Ecto neural progenitor cell (in vitro differentiated cells): ENCODE results near the gene RIOK3.
"Not testable (repeated sequence)": the region's sequence is repeated elsewhere in the genome, so short reads cannot be mapped to it uniquely, and the experiment has no call there.

ENCODE experiments used
- DNase-seq: peaks from one replicate; pipeline ENCODE4 v3.0.0-alpha.2; 2018; ENCODE audit warnings: low spot score

Gene RIOK3, protein sequence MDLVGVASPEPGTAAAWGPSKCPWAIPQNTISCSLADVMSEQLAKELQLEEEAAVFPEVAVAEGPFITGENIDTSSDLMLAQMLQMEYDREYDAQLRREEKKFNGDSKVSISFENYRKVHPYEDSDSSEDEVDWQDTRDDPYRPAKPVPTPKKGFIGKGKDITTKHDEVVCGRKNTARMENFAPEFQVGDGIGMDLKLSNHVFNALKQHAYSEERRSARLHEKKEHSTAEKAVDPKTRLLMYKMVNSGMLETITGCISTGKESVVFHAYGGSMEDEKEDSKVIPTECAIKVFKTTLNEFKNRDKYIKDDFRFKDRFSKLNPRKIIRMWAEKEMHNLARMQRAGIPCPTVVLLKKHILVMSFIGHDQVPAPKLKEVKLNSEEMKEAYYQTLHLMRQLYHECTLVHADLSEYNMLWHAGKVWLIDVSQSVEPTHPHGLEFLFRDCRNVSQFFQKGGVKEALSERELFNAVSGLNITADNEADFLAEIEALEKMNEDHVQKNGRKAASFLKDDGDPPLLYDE

DNA sequence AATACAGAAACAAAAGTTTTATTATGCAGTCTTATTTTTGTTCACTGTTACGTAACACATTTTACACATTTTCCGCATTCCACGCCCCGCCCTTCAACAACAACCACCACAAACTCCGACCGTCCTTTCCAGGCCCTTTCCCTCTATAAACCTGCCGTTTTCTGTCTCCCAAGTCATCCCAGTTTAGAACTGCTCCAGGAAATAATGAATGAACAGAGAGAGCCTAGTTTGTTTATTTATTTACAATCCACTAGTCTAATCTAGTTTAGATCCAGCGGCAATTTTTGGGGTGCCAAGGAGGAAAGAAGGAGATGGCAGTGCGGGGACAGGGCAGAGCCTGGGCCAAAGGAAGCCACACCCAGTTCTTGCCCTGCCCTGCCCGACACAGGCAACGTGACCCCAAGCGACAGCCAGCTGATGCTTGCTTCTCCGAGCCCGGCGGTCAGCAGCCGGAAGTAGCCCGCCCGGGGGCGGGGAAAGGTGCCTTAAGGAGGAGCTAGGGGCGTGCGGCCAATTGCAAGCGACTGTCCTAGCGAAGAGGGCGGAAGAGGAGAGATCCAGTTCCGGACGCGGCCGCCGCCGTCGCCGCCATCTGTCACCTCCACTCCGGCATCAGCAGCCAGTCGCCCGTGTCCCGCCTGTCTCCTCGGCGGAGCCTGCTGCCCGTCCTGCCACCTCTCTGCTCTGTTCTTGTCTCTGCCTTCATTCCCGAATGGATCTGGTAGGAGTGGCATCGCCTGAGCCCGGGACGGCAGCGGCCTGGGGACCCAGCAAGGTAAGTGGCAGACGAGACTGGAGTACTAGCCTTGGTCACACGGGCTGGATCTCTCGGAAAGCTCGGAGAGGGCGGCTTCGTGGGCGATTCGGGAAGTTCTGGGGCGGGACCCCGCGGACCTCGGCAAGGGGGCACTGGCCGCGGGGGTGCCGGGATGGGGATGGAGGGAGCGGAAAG is at the start of gene RIOK3:
RIOK3 (plus strand) TSS at position 560 of the 952 bp plus-strand sequence; CDS start at position 713, 153 bp downstream.
- peak; percentile 97 for DNase-seq

DNA sequence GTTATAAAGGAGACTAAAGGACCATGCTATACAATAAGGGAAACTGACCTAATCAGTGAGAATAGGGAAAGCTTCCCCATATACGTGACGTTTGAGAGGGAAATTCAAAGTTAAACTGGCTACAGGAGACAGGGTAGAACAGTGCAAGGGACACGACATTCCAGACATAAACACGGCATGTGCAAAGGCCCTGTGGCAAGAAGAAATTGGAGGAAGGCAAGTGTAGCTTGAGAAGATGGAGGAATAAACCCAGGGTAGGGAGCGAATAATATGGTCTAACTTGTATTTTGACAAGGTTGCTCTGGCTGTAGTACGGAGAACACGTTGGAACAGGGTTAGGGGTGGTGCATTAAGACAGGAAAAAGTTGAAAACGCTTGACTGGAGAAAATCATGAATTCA is 49.8 kb upstream of the RIOK3 start:
- DNase-seq: no peak

DNA sequence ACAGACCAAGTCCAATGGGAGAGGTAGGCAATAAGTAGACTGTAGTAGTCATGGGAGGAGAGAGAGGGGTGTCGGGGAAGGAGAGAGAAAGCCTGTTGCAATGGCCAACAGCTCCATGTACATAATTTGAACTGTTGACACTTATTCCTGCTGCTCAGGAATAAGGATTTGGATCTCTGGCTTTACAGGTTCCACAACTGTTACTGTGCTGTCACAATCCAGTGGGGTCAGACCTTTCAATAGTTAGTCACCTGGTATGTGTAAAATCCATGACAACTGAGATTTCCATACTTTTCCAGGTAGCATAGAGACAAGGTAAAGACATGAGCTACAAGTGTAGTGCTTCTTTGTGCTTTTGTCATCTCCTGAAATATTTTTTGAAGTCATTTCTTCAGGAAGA is 47.5 kb upstream of the RIOK3 start:
- DNase-seq: no peak

- no peak for DNase-seq
Measured at GRCh38 chr18:23406271-23406787, 46.8 kb upstream of the RIOK3 start.

- no peak for DNase-seq
Measured at GRCh38 chr18:23412351-23412964, 40.6 kb upstream of the RIOK3 start.

DNA sequence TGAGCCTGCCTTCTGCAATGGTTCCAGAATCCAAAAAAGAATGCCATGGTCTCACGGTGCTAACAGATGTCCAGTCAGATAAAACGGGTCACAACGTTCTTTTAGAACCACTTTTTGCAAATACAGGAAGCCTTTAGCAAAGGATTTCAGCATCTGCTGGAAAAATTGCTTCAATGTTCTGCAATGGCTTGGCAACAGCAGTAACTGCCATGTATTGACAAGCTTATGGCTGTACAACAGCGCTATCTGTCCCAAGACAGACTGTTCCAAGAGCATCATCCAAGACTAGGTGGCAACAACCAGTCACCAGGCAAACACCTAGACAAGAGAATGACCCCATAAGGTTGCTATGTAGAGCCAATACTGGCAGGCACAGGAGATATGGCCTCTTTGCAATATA is 37.6 kb upstream of the RIOK3 start:
- DNase-seq: no peak

DNA sequence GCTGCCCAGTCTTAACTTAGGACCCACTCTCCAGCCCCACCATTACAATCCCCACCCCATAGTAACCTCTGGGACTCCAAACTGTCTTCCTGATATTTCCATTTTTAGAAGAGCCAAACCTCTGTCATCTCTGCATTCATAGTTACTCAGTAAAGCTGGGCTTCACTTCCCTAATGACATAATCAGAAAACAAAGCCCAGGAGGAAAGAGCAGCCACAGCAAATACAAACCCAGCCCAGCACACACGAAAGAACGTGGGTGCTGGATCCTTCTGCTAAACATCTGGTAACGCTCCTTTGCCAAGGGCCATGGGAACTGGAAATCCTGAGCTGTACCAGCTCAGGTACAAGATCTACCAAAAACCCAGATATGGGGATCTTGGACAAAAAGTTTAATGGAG is 36.8 kb upstream of the RIOK3 start:
- no peak for DNase-seq

DNA sequence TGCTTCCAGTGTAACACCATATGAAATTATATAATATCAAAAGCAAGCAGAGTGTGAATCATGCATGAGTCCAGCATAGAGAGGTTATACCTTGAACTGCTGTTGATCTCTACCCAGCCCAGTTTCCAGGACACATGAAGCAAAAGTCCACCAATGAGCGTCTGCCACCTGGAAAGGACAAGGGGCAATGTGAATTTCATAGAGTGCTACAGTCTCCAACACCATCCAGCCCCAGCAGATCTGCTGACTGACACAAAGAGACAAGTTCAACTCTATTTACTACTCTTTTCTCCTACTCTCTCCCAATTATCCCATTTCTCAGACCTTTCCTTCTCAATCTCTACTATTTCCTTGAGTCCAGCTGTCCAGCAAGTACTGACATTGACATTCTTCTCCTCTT is 31.8 kb upstream of the RIOK3 start:
- DNase-seq: no peak

DNA sequence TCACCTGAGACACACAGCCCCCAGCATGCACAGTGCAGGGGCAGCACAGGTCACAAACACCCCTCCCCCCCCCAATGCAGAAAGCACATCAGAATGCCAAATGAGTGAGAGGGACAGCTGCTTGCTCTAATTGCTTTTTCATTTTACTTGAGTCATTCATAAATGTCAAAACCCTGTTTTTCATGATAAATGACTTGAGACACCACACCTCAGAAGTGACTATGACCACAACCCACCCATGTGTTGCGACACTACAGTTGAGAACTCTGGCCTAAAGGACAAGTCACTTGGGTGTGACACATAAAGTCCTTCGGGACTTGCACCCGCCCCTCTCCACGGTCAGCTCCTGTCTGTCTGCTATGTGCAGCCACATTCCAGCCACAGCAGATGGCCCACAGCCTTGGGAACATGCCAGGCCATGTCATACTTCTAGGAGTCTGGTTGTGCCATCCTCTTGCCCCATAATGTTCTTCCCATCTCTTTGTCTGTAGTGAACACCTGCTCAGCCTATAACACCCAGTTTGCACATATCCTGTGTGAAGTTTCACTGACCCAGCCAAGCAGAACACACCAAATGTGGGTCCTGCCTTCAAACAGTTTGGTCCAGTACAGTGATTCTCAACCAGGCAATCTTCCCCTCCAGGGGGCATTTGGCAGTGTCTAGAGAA is 30.2 kb upstream of the RIOK3 start:
- no peak for DNase-seq

DNA sequence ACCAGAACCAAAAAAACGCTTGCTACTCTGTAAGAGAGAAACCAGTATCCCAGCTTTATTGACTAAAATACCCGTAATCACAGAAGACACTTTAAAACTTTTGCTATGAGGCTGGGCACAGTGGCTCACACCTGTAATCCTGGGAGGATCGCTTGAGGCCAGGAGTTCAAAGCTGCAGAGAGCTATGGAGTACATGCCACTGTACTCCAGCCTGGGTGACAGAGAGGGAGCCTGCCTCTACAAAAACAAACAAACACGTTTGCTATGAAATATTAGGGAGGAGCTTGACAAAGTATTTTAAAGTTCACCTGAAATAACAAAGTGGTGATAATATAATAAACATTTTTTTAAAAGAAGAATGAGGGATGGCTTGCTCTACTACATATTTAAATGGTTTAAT is 28.5 kb upstream of the RIOK3 start:
- no peak for DNase-seq

GRCh38 chr18:23428821-23429220 is 24.3 kb upstream of the RIOK3 start:
- DNase-seq: no peak

GRCh38 chr18:23429538-23429937 is 23.5 kb upstream of the RIOK3 start:
- not testable (repeated sequence) for DNase-seq

GRCh38 chr18:23433360-23433759 is 19.7 kb upstream of the RIOK3 start:
- DNase-seq: no peak

- DNase-seq: peak; percentile 90
Measured at GRCh38 chr18:23437357-23438045, 15.6 kb upstream of the RIOK3 start.

- DNase-seq: no peak
Measured at GRCh38 chr18:23438046-23438377, 15.1 kb upstream of the RIOK3 start.

- DNase-seq: no peak
Measured at GRCh38 chr18:23438608-23439366, 14.3 kb upstream of the RIOK3 start.

GRCh38 chr18:23440131-23440530 is 13.0 kb upstream of the RIOK3 start:
- DNase-seq: no peak

- DNase-seq: no peak
Measured at GRCh38 chr18:23442958-23443357, 10.1 kb upstream of the RIOK3 start.

- no peak for DNase-seq
Measured at GRCh38 chr18:23448291-23448690, 4.8 kb upstream of the RIOK3 start.

DNA sequence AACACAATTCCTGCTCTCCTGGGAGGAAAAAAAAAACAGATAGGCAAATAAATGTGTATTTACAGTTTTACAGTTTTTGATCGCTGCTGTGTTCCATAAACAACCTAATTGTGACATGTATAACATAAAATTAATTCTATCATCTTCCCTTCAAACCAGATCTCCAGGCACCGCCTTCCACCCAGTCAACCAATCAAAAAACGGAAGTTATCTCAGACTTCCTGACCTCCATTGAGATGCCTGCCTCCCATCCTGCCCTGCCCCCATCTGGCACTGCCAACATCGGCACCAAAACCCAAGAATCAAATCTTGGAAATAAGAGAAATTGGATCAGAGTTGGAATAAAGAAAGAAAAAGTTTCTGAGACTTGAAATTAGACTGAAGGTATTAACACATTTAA is 3.1 kb upstream of the RIOK3 start:
- no peak for DNase-seq
